ENCODE results near the gene WASHC2C.
"Not testable (repeated sequence)": the region's sequence is repeated elsewhere in the genome, so short reads cannot be mapped to it uniquely, and the experiment has no call there.

- not testable (repeated sequence) for TF ChIP-seq CTCF (IDR thresholded peaks at IDR 0.05; ENCODE audit: insufficient read depth, low read length, poor library complexity, severe bottlenecking); EZH2phosphoT487 (conservative IDR thresholded peaks at IDR 0.05; ENCODE audit: low read length)
Observed at GRCh38 chr10:45742014-45742413, 14.9 kb downstream of the WASHC2C start.
